Measurements from ENCODE around the gene BBS1.
"Not testable (repeated sequence)": the region's sequence is repeated elsewhere in the genome, so short reads cannot be mapped to it uniquely, and the experiment has no call there.

The BBS1 gene

GRCh38 chr11:66510271-66510989, at the start of gene BBS1:
BBS1 (plus strand) TSS chr11:66510635; CDS start chr11:66510660, 25 bp downstream.
- DNase-seq: peak; percentile 86 to 92
- intact Hi-C loops (cut with DNase I; ENCODE audit: low total_unique reads): no loop called here
- Histone ChIP-seq H3K4me3 (peak within 1 kb of the TSS; percentile 85 to 95), H3K36me3 (peaks cover 0 to 28% (median under 1%) of the 10 kb centered on the region in 3 donors), H3K27ac (peak within 1 kb of the TSS; percentile 70 to 78), H3K27me3 (no peaks in the 10 kb centered on the region), H3K9me3 (no peaks in the 10 kb centered on the region), H3K4me1 (peaks cover 0 to 16% (median 11%) of the 10 kb centered on the region in 4 donors)
- no peak for TF ChIP-seq CTCF (IDR thresholded peaks at IDR 0.05)

- H3K27me3 ChIP-seq: no peaks in the 10 kb centered on the region
- no peak overlapping the region for H3K27ac ChIP-seq
- no peaks in the 10 kb centered on the region for H3K9me3 ChIP-seq
- intact Hi-C loops (cut with DNase I; ENCODE audit: low total_unique reads): no loop called here
- no peak for DNase-seq
- no peaks in the 10 kb centered on the region for H3K36me3 ChIP-seq
- H3K4me1 ChIP-seq: peaks cover 0 to 11% (median 6%) of the 10 kb centered on the region in 4 donors
- no peak for TF ChIP-seq CTCF (IDR thresholded peaks at IDR 0.05)
- no peak overlapping the region for H3K4me3 ChIP-seq
Measured at GRCh38 chr11:66462010-66462409, 48.4 kb upstream of the BBS1 start.

GRCh38 chr11:66462911-66463310, 47.5 kb upstream of the BBS1 start:
- Histone ChIP-seq H3K4me1 (peaks cover 0 to 19% (median 12%) of the 10 kb centered on the region in 4 donors), H3K9me3 (no peaks in the 10 kb centered on the region), H3K4me3 (no peak overlapping the region), H3K27ac (no peak overlapping the region), H3K27me3 (no peaks in the 10 kb centered on the region), H3K36me3 (no peaks in the 10 kb centered on the region)
- DNase-seq: no peak
- intact Hi-C loops (cut with DNase I; ENCODE audit: low total_unique reads): no loop called here
- no peak for TF ChIP-seq CTCF (IDR thresholded peaks at IDR 0.05)

- DNase-seq; H3K27me3 ChIP-seq; H3K4me3 ChIP-seq; H3K36me3 ChIP-seq; intact Hi-C loops (cut with DNase I; ENCODE audit: low total_unique reads); H3K9me3 ChIP-seq; H3K27ac ChIP-seq: not testable (repeated sequence)
- peaks cover 0 to 22% (median 16%) of the 10 kb centered on the region in 4 donors for H3K4me1 ChIP-seq
Measured at GRCh38 chr11:66464116-66464515, 46.3 kb upstream of the BBS1 start.

GRCh38 chr11:66464916-66465315, 45.5 kb upstream of the BBS1 start:
- intact Hi-C loops (cut with DNase I; ENCODE audit: low total_unique reads): no loop called here
- Histone ChIP-seq H3K27ac (no peak overlapping the region), H3K27me3 (no peaks in the 10 kb centered on the region), H3K4me1 (peaks cover 0 to 22% (median 16%) of the 10 kb centered on the region in 4 donors), H3K4me3 (no peak overlapping the region), H3K36me3 (no peaks in the 10 kb centered on the region), H3K9me3 (no peaks in the 10 kb centered on the region)
- TF ChIP-seq CTCF (IDR thresholded peaks at IDR 0.05): no peak
- DNase-seq: no peak

GRCh38 chr11:66465373-66466224, 44.8 kb upstream of the BBS1 start:
- H3K9me3 ChIP-seq: no peaks in the 10 kb centered on the region
- intact Hi-C loops (cut with DNase I; ENCODE audit: low total_unique reads): no loop called here
- no peaks in the 10 kb centered on the region for H3K27me3 ChIP-seq
- H3K36me3 ChIP-seq: peaks cover 0 to 6% (median 3%) of the 10 kb centered on the region in 3 donors
- no peak for TF ChIP-seq CTCF (IDR thresholded peaks at IDR 0.05)
- peak overlapping the region; percentile 67 for H3K4me3 ChIP-seq
- peaks cover 0 to 22% (median 16%) of the 10 kb centered on the region in 4 donors for H3K4me1 ChIP-seq
- H3K27ac ChIP-seq: peak overlapping the region; percentile 67 to 85
- DNase-seq: no peak
